ENCODE data around the gene NSUN2. TPM values are rescaled to one million over a fixed set of nuclear protein-coding genes. Genes with fewer than 3 reads are reported as not detected.

NSUN2 gene
- total RNA-seq, 3 donors from 2014 or later, result 50.3 to 54.3 (median 52.5) TPM

GRCh38 chr5:6604341-6604740 lies 28.5 kb downstream of the NSUN2 start:
- no peak overlapping the region for H3K4me3 ChIP-seq
- peaks cover 19% of the 10 kb centered on the region for H3K36me3 ChIP-seq (ENCODE audit: low read depth)
- TF ChIP-seq CTCF (IDR thresholded peaks at IDR 0.05), result no peak
- no peaks in the 10 kb centered on the region for H3K4me1 ChIP-seq (ENCODE audit: low read depth)
- DNase-seq (no peak), ATAC-seq (no peak)
- intact Hi-C loops (cut with DNase I, micrococcal nuclease), result no loop called here
- no peaks in the 10 kb centered on the region for H3K9me3 ChIP-seq

GRCh38 chr5:6603643-6604042 lies 29.2 kb downstream of the NSUN2 start:
- Histone ChIP-seq H3K4me3 (no peak overlapping the region), H3K36me3 (ENCODE audit: low read depth) (peaks cover 19% of the 10 kb centered on the region), H3K9me3 (no peaks in the 10 kb centered on the region), H3K4me1 (ENCODE audit: low read depth) (no peaks in the 10 kb centered on the region)
- no peak for TF ChIP-seq CTCF (IDR thresholded peaks at IDR 0.05)
- intact Hi-C loops (cut with DNase I, micrococcal nuclease), result no loop called here
- ATAC-seq, result no peak
- DNase-seq, result no peak

- H3K36me3 ChIP-seq (ENCODE audit: low read depth), result peaks cover 12% of the 10 kb centered on the region
- H3K4me1 ChIP-seq (ENCODE audit: low read depth), result no peaks in the 10 kb centered on the region
- TF ChIP-seq CTCF (IDR thresholded peaks at IDR 0.05), result no peak
- no peak overlapping the region for H3K4me3 ChIP-seq
- DNase-seq (no peak), ATAC-seq (no peak)
- H3K9me3 ChIP-seq, result no peaks in the 10 kb centered on the region
- intact Hi-C loops (cut with DNase I, micrococcal nuclease), result no loop called here
Measured at GRCh38 chr5:6602441-6602840, 30.4 kb downstream of the NSUN2 start.

GRCh38 chr5:6601816-6602215 lies 31.0 kb downstream of the NSUN2 start:
- Histone ChIP-seq H3K9me3 (no peaks in the 10 kb centered on the region), H3K4me1 (ENCODE audit: low read depth) (no peaks in the 10 kb centered on the region), H3K36me3 (ENCODE audit: low read depth) (peaks cover 12% of the 10 kb centered on the region), H3K4me3 (no peak overlapping the region)
- intact Hi-C loops (cut with DNase I, micrococcal nuclease), result no loop called here
- no peak for TF ChIP-seq CTCF (IDR thresholded peaks at IDR 0.05)
- ATAC-seq (no peak), DNase-seq (no peak)

GRCh38 chr5:6601271-6601670 lies 31.6 kb downstream of the NSUN2 start:
- no peaks in the 10 kb centered on the region for H3K9me3 ChIP-seq
- H3K4me1 ChIP-seq (ENCODE audit: low read depth), result no peaks in the 10 kb centered on the region
- intact Hi-C loops (cut with DNase I, micrococcal nuclease), result no loop called here
- ATAC-seq, result no peak
- H3K4me3 ChIP-seq, result no peak overlapping the region
- TF ChIP-seq CTCF (IDR thresholded peaks at IDR 0.05), result no peak
- no peak for DNase-seq
- peaks cover 12% of the 10 kb centered on the region for H3K36me3 ChIP-seq (ENCODE audit: low read depth)

- peaks cover 10% of the 10 kb centered on the region for H3K36me3 ChIP-seq (ENCODE audit: low read depth)
- H3K4me3 ChIP-seq, result no peak overlapping the region
- intact Hi-C loops (cut with DNase I, micrococcal nuclease), result no loop called here
- H3K4me1 ChIP-seq (ENCODE audit: low read depth), result no peaks in the 10 kb centered on the region
- no peaks in the 10 kb centered on the region for H3K9me3 ChIP-seq
- DNase-seq (no peak), ATAC-seq (no peak)
- TF ChIP-seq CTCF (IDR thresholded peaks at IDR 0.05), result no peak
Measured at GRCh38 chr5:6599739-6600138, 33.1 kb downstream of the NSUN2 start.
